ENCODE measurements around the gene PNPO. TPM values are rescaled to one million over a fixed set of nuclear protein-coding genes. Genes with fewer than 3 reads are reported as not detected.
"Not testable (repeated sequence)": the region's sequence is repeated elsewhere in the genome, so short reads cannot be mapped to it uniquely, and the experiment has no call there.

PNPO gene
- total RNA-seq, 1 donor from 2014 or later, result 33.3 TPM

DNA sequence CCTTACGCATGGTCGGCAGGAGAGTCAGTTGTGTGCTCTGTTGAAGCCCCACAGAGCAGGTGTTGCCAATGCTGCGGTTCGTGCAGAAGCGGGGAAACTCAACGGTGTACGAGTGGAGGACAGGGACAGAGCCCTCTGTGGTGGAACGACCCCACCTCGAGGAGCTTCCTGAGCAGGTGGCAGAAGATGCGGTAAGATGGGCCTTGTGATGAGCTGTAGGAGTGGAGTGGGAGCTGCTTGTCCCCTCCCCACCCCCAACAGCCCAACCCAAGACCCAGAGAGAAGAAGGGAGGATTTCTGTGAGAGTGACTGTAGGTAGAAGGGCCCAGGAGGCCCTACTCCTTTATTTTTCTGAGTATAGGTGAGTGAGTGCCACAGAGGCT is 34.4 kb downstream of the PNPO start:
- no peak for ATAC-seq

- peak; percentile 62 for ATAC-seq
Observed at GRCh38 chr17:47978324-47978723, 37.0 kb downstream of the PNPO start.

DNA sequence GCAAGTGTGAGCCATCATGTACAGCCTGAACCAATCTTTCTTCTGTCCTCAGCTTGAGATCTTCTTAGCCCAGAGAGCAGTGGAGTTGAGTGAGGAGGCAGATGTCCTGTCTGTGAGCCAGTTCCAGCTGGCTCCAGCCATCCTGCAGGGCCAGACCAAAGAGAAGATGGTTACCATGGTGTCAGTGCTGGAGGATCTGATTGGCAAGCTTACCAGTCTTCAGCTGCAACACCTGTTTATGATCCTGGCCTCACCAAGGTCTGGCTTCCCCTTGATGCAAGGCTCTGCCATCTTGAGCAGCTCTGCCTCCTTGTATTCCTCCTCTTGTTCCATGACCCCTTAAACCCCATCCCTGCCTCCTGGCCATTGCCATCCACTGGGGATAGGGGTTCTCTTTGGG is 39.2 kb downstream of the PNPO start:
- ATAC-seq, result no peak

GRCh38 chr17:47981462-47981861 is 40.1 kb downstream of the PNPO start:
- ATAC-seq, result no peak

DNA sequence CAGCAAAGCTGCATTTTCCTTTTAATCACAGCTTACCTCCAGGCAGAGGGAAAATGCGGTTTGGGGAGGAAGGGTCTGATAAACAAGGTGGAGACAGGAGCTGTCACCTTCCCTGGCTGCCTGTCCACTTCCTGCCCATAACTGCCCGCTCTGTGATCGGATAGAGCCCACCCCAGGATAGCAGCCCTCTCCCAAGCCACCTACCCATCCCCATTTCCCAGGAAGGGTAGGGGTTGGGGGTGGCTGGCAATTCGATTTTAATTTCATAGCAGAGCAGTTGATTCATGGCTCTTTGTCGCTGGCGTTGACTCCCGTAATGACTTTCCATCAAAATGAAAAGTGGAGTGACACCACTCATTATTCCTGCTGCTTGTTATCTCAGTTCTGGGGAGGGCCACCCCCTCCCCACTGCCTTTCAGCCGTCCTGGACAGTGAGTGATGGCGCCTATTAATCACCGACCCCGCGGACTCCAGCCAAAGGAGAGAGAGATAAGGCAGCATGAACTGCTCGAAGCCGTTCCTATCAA is 40.8 kb downstream of the PNPO start:
- ATAC-seq, result no peak

- ATAC-seq, result no peak
Observed at GRCh38 chr17:47982645-47983390, 41.4 kb downstream of the PNPO start.

GRCh38 chr17:47983492-47984223 is 42.3 kb downstream of the PNPO start:
- ATAC-seq, result no peak

GRCh38 chr17:47986520-47986919 is 45.1 kb downstream of the PNPO start:
- ATAC-seq, result no peak

- peak; percentile 35 for ATAC-seq
Observed at GRCh38 chr17:47987240-47987835, 46.0 kb downstream of the PNPO start.

DNA sequence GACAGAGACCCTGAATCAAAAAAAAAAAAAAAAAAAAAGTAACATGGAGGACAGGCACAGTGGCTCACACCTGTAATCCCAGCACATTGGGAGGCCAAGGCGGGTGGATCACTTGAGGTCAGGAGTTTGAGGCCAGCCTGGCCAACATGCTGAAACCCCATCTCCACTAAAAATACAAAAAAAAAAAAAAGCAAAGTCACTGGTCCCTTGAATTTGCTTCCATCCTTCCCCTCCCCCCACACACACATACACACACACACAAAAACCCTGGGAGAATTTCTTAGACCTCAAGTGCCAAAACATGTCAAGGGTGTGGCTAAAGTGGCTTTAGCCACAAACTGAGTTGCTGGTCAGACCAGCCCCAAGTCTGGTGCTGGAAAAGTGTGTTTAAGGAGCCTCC is 47.1 kb downstream of the PNPO start:
- ATAC-seq, result not testable (repeated sequence)

GRCh38 chr17:47989159-47989558 is 47.8 kb downstream of the PNPO start:
- no peak for ATAC-seq

- ATAC-seq, result no peak
Observed at GRCh38 chr17:47989700-47990099, 48.3 kb downstream of the PNPO start.

DNA sequence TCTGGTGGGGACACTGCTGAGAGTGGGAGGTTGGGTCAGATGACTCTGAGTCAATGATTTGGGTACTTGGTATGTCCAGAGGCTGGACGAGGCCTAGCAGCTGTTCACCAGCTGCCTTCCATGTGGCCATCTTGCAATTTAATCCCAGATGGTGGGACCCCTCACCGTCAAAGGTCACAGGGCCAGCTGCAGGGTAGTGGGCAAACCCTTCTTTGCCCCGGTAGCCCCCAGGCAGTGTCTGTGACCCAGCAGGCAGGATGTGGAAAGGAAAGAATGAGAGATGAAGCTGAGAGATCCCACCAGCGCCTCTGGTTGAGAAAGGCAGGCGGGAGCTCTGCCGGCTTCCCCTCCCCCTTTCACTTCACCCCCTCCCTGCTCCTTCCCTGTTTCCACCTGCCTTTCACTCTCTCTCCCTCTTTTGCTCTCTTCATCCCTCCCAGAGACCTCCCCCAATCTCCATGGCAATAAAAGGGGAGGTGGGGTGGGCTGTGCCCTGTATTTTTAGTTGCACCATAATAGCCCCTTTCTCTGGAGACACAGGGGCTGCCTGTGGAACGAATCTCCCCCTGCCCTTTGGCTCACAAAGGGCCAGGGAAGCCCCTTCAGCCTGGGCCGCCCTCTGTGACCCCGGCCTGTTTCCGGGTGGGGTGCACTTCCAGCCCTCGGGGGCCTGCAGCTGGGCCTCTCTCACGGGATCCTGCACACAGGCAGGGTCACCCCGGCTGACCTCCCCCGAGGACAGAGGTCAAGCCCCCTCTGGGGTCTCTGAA is 49.8 kb downstream of the PNPO start:
- no peak for ATAC-seq

GRCh38 chr17:47992216-47992615 is 50.8 kb downstream of the PNPO start:
- ATAC-seq, result no peak

DNA sequence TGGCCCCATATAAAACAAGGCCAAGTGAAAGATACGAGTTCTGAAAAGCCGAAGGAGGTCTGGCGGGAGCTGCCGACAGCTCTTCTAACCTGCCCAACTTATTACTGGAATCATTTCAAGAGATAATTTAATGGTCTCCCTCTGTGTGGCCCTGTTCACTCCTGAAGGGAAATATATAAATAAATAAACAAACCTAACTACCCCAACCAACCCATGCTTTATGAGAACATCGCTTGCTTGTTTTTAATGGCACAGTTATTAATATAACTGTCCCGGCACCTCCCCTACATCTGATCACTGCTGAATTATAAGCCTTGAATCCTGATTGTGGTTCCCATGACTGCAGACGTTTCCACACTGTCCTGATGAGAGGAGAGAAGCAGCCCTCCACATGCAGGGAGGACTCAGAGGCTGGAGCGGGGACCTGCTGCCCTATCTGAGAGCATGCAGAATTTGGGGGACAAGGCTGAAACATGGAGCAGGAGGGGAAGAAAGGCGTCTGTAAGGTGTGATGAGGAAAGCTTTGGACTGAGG is 51.7 kb downstream of the PNPO start:
- ATAC-seq, result no peak

- ATAC-seq, result no peak
Observed at GRCh38 chr17:47993964-47994363, 52.6 kb downstream of the PNPO start.

DNA sequence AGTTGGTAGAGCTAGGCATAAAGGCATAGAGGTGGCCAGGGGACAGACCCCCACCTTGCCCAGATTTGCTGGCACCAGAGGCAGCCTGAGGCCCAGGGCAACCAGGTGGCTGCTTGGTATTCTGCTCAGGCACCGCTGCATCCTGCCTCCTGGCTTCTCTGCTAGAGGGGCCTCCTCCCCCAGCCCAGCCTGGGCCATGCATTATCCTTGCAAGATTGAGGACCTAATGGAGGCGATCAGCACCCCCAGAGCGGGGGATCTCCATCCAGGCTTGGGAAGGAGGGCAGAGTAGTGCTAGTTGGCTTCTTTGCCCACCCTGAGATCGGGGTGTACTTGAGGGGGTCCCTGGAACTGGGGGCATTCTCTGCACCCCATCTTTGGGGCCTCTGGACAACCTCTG is 53.4 kb downstream of the PNPO start:
- ATAC-seq, result no peak

DNA sequence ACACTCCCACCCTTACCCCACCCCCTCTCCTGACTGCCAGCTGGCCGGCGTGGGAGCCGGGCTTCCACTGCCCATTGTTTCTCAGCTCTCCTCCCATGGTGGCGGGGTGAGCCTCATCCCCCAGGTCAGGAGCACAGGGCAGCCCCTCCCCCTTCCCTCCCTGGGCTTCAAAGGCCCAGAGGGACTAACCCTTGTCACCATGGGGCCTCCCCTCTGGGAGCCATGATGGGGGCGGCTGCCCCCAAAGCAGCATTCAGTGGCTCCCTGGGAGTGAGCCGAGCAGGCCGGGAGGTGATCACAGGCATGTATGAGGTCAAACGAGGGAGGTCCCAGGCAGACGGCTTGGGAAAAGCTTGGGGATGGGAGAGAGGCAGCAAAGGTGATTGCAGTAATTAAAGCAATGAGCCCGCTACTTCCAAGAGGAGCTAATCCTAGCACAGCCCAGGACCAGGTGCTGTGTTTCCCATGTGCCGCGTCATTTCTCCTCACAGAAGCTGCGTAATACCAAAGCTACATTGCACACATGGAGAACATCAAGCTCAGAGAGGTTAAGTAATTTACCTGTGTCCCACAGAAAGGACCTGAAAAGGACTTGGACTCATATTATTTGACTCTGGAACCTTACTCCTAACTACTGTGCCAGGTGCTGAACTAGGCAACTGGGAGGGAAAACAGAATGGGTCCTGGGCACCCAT is 54.0 kb downstream of the PNPO start:
- no peak for ATAC-seq

- no peak for ATAC-seq
Observed at GRCh38 chr17:47996201-47996600, 54.8 kb downstream of the PNPO start.

DNA sequence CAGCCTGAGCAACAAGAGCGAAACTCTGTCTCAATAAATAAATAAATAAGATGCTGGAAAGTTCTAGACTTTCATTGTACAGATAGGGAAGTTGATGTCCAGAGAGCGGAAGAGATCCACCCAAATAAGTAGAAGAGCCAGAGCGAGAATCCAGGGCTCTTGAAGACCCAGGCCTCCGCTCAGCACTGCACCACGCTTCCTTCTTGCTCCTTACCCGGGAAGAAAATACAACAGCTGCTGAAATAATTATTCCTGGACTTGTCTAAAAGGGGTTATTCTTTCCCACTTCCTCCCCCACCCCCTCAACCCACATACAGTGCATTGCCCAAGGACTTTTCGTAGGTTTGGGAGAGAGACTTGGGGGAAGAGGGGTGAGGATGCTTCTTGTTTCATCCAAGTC is 56.2 kb downstream of the PNPO start:
- no peak for ATAC-seq

DNA sequence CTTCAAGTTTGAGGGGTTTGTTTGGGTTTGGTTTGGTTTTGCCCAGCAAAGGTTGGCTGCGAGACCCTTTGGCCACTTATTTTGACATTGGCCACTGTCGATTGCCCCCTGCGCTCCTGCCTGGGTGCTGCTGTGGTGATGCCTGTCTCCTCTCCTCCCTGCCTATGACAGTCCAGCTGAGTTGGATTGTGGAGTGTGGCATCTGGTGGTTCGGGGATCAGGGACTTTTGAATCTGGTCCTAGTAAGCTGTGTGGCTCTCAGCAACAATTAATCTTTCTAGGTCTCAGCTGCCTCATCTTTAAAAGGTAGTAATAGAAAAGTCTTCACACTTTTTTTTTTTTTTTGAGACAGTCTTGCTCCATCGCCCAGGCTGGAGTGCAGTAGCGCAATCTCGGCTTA is 56.7 kb downstream of the PNPO start:
- ATAC-seq, result no peak
